IMR-90 (cell line): Measurements from ENCODE around the gene CACNA1G. TPM values are rescaled to one million over a fixed set of nuclear protein-coding genes. Genes with fewer than 3 reads are reported as not detected.

Experiments
- ATAC-seq: fragments of 200-7000 bp; cut with Tn5 transposase; 2 replicates; pipeline ENCODE4 v1.9.1; 2020; ENCODE audit warnings: low read depth, mild to moderate bottlenecking, moderate library complexity
- BruUV-seq: library from RNA; stranded (reverse); fragments of 400-500 nt; replicated peaks from 2 replicates; lab custom pipeline; 2021; lab: Mats Ljungman, UMichigan
- CTCF ChIA-PET: fragments of 300-600 bp; formaldehyde crosslinking; extraction: SDS; loops from one replicate; lab custom pipeline; 2021; ENCODE audit warnings: antibody characterized with exemption; lab: Yijun Ruan, JAX
- POLR2A ChIA-PET: fragments of 300-600 bp; sonication (Branson Sonifier 250); formaldehyde crosslinking; loops from one replicate; lab custom pipeline; 2022; ENCODE audit warnings: antibody characterized with exemption; ENCODE audit not compliant: unreplicated experiment; lab: Charles Lee
- DNase-seq: peaks from one replicate; pipeline ENCODE4 v3.0.0; 2013
- H2AFZ ChIP-seq: replicated peaks from 2 replicates; pipeline ENCODE3; 2013; ENCODE audit warnings: low read length, mild to moderate bottlenecking; ENCODE audit not compliant: poor library complexity
- H2AK5ac ChIP-seq: 2 replicates; pipeline ENCODE4 v1.6.1; 2013; ENCODE audit warnings: low read depth, low read length, inconsistent platforms
- H2AK9ac ChIP-seq: replicated peaks from 2 replicates; pipeline ENCODE3; 2013; ENCODE audit warnings: mild to moderate bottlenecking, low read depth, low read length, moderate library complexity; ENCODE audit not compliant: poor library complexity
- H2BK120ac ChIP-seq: 2 replicates; pipeline ENCODE4 v1.6.1; 2013; ENCODE audit warnings: low read depth, low read length, inconsistent platforms
- H2BK15ac ChIP-seq: 3 replicates; pipeline ENCODE4 v1.6.1; 2013; ENCODE audit warnings: low read depth, low read length, inconsistent platforms
- H2BK20ac ChIP-seq: 2 replicates; pipeline ENCODE4 v1.6.1; 2013; ENCODE audit warnings: low read depth, mild to moderate bottlenecking, inconsistent platforms, low read length, moderate library complexity
- H2BK5ac ChIP-seq: 2 replicates; pipeline ENCODE4 v1.6.1; 2013; ENCODE audit warnings: mild to moderate bottlenecking, low read depth, low read length, inconsistent platforms; ENCODE audit not compliant: poor library complexity, severe bottlenecking
- H3K14ac ChIP-seq: replicated peaks from 2 replicates; pipeline ENCODE4 v1.6.1; 2013; ENCODE audit warnings: low read depth, low read length, inconsistent platforms
- H3K18ac ChIP-seq: 2 replicates; pipeline ENCODE4 v1.6.1; 2013; ENCODE audit warnings: low read depth, low read length, control low read depth
- H3K23ac ChIP-seq: 2 replicates; pipeline ENCODE4 v1.6.1; 2013; ENCODE audit warnings: low read depth, low read length, inconsistent platforms
- H3K27ac ChIP-seq: 2 replicates; pipeline ENCODE4 v1.5.1; 2013; ENCODE audit warnings: mild to moderate bottlenecking, control low read depth, low read length; ENCODE audit not compliant: insufficient read depth
- H3K27me3 ChIP-seq: 2 replicates; pipeline ENCODE4 v1.6.1; 2013; ENCODE audit warnings: low read length; ENCODE audit not compliant: control insufficient read depth, insufficient read depth
- H3K36me3 ChIP-seq: 2 replicates; pipeline ENCODE4 v1.6.1; 2013; ENCODE audit warnings: low read length, mixed read lengths; ENCODE audit not compliant: control insufficient read depth, insufficient read depth
- H3K4ac ChIP-seq: 2 replicates; pipeline ENCODE4 v1.6.1; 2013; ENCODE audit warnings: low read depth, low read length, inconsistent platforms
- H3K4me1 ChIP-seq: 2 replicates; pipeline ENCODE4 v1.6.1; 2013; ENCODE audit warnings: low read length, mixed read lengths; ENCODE audit not compliant: control insufficient read depth, insufficient read depth
- H3K4me2 ChIP-seq: 2 replicates; pipeline ENCODE4 v1.6.1; 2013; ENCODE audit warnings: low read depth, mild to moderate bottlenecking, control low read depth, low read length, moderate library complexity
- H3K4me3 ChIP-seq: 2 replicates; pipeline ENCODE4 v1.5.1; 2013; ENCODE audit warnings: low read depth, mild to moderate bottlenecking, control low read depth, low read length, moderate library complexity; ENCODE audit not compliant: insufficient read depth
- H3K56ac ChIP-seq: 2 replicates; pipeline ENCODE4 v1.6.1; 2013; ENCODE audit warnings: low read length, inconsistent platforms; ENCODE audit not compliant: insufficient read depth; ENCODE audit errors: extremely low read depth
- H3K79me1 ChIP-seq, 2 experiments: 2 replicates each; pipeline ENCODE4 v1.6.1; 2013; ENCODE audit warnings: low read length in 2 of 2, inconsistent platforms in 1 of 2, low read depth in 1 of 2
- H3K9ac ChIP-seq: 2 replicates; pipeline ENCODE4 v1.6.1; 2013; ENCODE audit warnings: low read depth, low read length, control low read depth
- H3K9me1 ChIP-seq: 2 replicates; pipeline ENCODE4 v1.6.1; 2013; ENCODE audit warnings: low read length, inconsistent platforms; ENCODE audit not compliant: insufficient read depth
- H3K9me3 ChIP-seq: 2 replicates; pipeline ENCODE4 v1.6.1; 2013; ENCODE audit warnings: low read length; ENCODE audit not compliant: control insufficient read depth, insufficient read depth
- H4K20me1 ChIP-seq: 2 replicates; pipeline ENCODE4 v1.6.1; 2013; ENCODE audit warnings: low read length, inconsistent platforms; ENCODE audit not compliant: insufficient read depth
- H4K5ac ChIP-seq: 2 replicates; pipeline ENCODE4 v1.6.1; 2013; ENCODE audit warnings: mild to moderate bottlenecking, low read depth, low read length, control low read depth
- H4K8ac ChIP-seq, 2 experiments: 2 replicates each; pipeline ENCODE4 v1.6.1; 2013; ENCODE audit warnings: low read depth in 2 of 2, low read length in 2 of 2, control low read depth in 1 of 2, inconsistent platforms in 1 of 2
- H4K91ac ChIP-seq: 2 replicates; pipeline ENCODE4 v1.6.1; 2013; ENCODE audit warnings: low read depth, low read length, inconsistent platforms; ENCODE audit not compliant: insufficient read depth
- BHLHE40 ChIP-seq: fragments of 150-350 bp; IDR thresholded peaks from 2 replicates; pipeline ENCODE4 v1.6.1; 2016; ENCODE audit warnings: mild to moderate bottlenecking, low read depth, low read length
- CEBPB ChIP-seq: IDR thresholded peaks from 2 replicates; pipeline ENCODE4 v1.6.1; 2012; ENCODE audit warnings: low read depth, low read length, improper control_type of control experiment
- CHD1 ChIP-seq: IDR thresholded peaks from 2 replicates; pipeline ENCODE4 v1.6.1; 2012; ENCODE audit warnings: low read depth, low read length, improper control_type of control experiment
- CTCF ChIP-seq: conservative IDR thresholded peaks from 2 replicates; pipeline ENCODE4 v1.5.1; 2012; ENCODE audit warnings: mild to moderate bottlenecking, low read depth, low read length, improper control_type of control experiment
- ELK1 ChIP-seq: fragments of 150-350 bp; IDR thresholded peaks from 2 replicates; pipeline ENCODE4 v1.6.1; 2016; ENCODE audit warnings: low read depth, mild to moderate bottlenecking, low read length, moderate library complexity, borderline replicate concordance
- FOS ChIP-seq: fragments of 150-350 bp; IDR thresholded peaks from 2 replicates; pipeline ENCODE4 v1.6.1; 2016; ENCODE audit warnings: low read depth, low read length
- MAFK ChIP-seq: IDR thresholded peaks from 2 replicates; pipeline ENCODE4 v1.6.1; 2012; ENCODE audit warnings: low read depth, low read length, improper control_type of control experiment
- MAZ ChIP-seq: IDR thresholded peaks from 2 replicates; pipeline ENCODE4 v1.6.1; 2012; ENCODE audit warnings: low read depth, mild to moderate bottlenecking, low read length, improper control_type of control experiment, moderate library complexity, borderline replicate concordance
- MXI1 ChIP-seq: IDR thresholded peaks from 2 replicates; pipeline ENCODE4 v1.6.1; 2012; ENCODE audit warnings: low read depth, mild to moderate bottlenecking, low read length, moderate library complexity, borderline replicate concordance
- NFE2L2 ChIP-seq: fragments of 150-350 bp; IDR thresholded peaks from 2 replicates; pipeline ENCODE4 v1.6.1; 2016; ENCODE audit warnings: low read depth, mild to moderate bottlenecking, low read length
- RAD21 ChIP-seq: IDR thresholded peaks from 2 replicates; pipeline ENCODE4 v1.6.1; 2012; ENCODE audit warnings: low read length, improper control_type of control experiment
- RCOR1 ChIP-seq: IDR thresholded peaks from 2 replicates; pipeline ENCODE4 v1.6.1; 2012; ENCODE audit warnings: mild to moderate bottlenecking, low read length, improper control_type of control experiment; ENCODE audit not compliant: insufficient replicate concordance
- RFX5 ChIP-seq: IDR thresholded peaks from 2 replicates; pipeline ENCODE4 v1.8.0; 2012; ENCODE audit warnings: low read depth, mild to moderate bottlenecking, low read length, moderate library complexity
- SMC3 ChIP-seq: fragments of 150-350 bp; IDR thresholded peaks from 2 replicates; pipeline ENCODE4 v1.6.1; 2016; ENCODE audit warnings: low read depth, mild to moderate bottlenecking, antibody characterized with exemption, low read length, moderate library complexity
- WGBS, 2 experiments: methylation state at CpG; one replicate each; pipeline versions ENCODE4 v1.1.5 to v1.1.7; 2013; ENCODE audit warnings: missing lambda C conversion rate in 2 of 2; ENCODE audit not compliant: insufficient read length in 1 of 2; ENCODE audit errors: extremely low coverage in 2 of 2; 5-methylcytosine and 5-hydroxymethylcytosine counted together
- dilution Hi-C: fragments of 300-500 bp; cut with HindIII; formaldehyde crosslinking; loops from one replicate; pipeline ENCODE4 v1.14.3; 2018; ENCODE audit warnings: low sequenced_read_pairs; ENCODE audit not compliant: unreplicated experiment
- in situ Hi-C: fragments of 300-500 bp; cut with MboI; formaldehyde crosslinking; loops from 3 replicates; pipeline ENCODE4 v1.14.3; 2019; ENCODE audit warnings: low sequenced_read_pairs, inconsistent platforms, mixed read lengths
- intact Hi-C: fragments of 100-400 bp; cut with micrococcal nuclease; formaldehyde crosslinking; loops from 2 replicates; pipeline ENCODE4 v1.10.0; 2022
- polyA plus RNA-seq, 3 experiments: library from polyadenylated mRNA; depleted of rRNA; stranded (reverse); fragments of >200 nt; gene quantifications; 2 replicates each; pipeline ENCODE4 v1.2.3, GENCODE V29; 2012; ENCODE audit warnings: low replicate concordance in 1 of 3
- total RNA-seq: library from RNA; depleted of rRNA; stranded (reverse); fragments of >200 nt; gene quantifications from 2 replicates; pipeline ENCODE4 v1.2.3, GENCODE V29; 2012

The CACNA1G gene
- total and polyA plus RNA-seq, 2 of the 4 experiments (the other 2 are of a cell fraction), result under 0.01 to 0.03 TPM

- H3K4me1 ChIP-seq, result peaks cover 5% of the 10 kb centered on the region
- no peak overlapping the region for H3K4me3 ChIP-seq
- no peak overlapping the region for H3K56ac ChIP-seq
- ATAC-seq (peak; percentile 28; the same call in 1 of the 2 replicates), DNase-seq (no peak)
- in situ Hi-C loops, result loop anchor here (5.0 kb wide), 1 partner anchor 81 kb away; the partner anchor contains the start of gene SPATA20
- no peaks in the 10 kb centered on the region for H3K9me3 ChIP-seq
- peaks cover 7% of the 10 kb centered on the region; the same call in 1 of the 2 replicates for H3K27me3 ChIP-seq
- no peak overlapping the region for H3K23ac ChIP-seq
- ChIA-PET CTCF (interaction anchor here (0.6 to 1.3 kb wide), 5 partner anchors 8 to 77 kb away, joined by 3 to 6 read pairs (median 4); no protein-coding TSS in a partner anchor), POLR2A (interaction anchor here (0.6 kb wide), 1 partner anchor 206 kb away, joined by 10 read pairs; no protein-coding TSS in a partner anchor)
- dilution Hi-C loops, result no loop called here
- peak overlapping the region; percentile 45 for H2AK9ac ChIP-seq
- H4K8ac ChIP-seq, result no peak overlapping the region
- no peak overlapping the region for H3K4ac ChIP-seq
- 0 out of 2 replicates have a peak, but pooled peaks cover 6% of the 10 kb centered on the region for H3K9me1 ChIP-seq
- no peaks in the 10 kb centered on the region for H4K20me1 ChIP-seq
- H4K91ac ChIP-seq, result no peak overlapping the region
- no peak overlapping the region for H3K18ac ChIP-seq
- BruUV-seq, result no TSS peak
- H4K5ac ChIP-seq, result no peak overlapping the region
- no peak overlapping the region; the same call in 1 of the 2 replicates for H2AK5ac ChIP-seq
- peak overlapping the region; percentile 65 for H2AFZ ChIP-seq
- H3K14ac ChIP-seq, result no peak overlapping the region
- no peak overlapping the region for H2BK15ac ChIP-seq
- no peak overlapping the region for H2BK20ac ChIP-seq
- no peak overlapping the region; the same call in 1 of the 2 replicates for H3K4me2 ChIP-seq
- no peaks in the 10 kb centered on the region for H3K79me1 ChIP-seq
- H2BK5ac ChIP-seq, result no peak overlapping the region
- 14% methylated on average over 8 of the region's 17 CpGs; no CpG with 5 or more reads in 1 of the 2 experiments for WGBS, 2 experiments
- H3K9ac ChIP-seq, result no peak overlapping the region
- no peaks in the 10 kb centered on the region for H3K36me3 ChIP-seq
- no peak overlapping the region for H3K27ac ChIP-seq
- H2BK120ac ChIP-seq, result no peak overlapping the region
- intact Hi-C loops, result loop anchor here (2.0 kb wide), 1 partner anchor 67 kb away; no protein-coding TSS in a partner anchor
- no peak for TF ChIP-seq RCOR1
- TF ChIP-seq RFX5, result no peak
- no peak for TF ChIP-seq SMC3
- TF ChIP-seq NFE2L2, result no peak
- TF ChIP-seq FOS, result no peak
- no peak for TF ChIP-seq MAZ
- TF ChIP-seq RAD21, result no peak
- TF ChIP-seq CTCF, result no peak
- TF ChIP-seq ELK1, result no peak
- TF ChIP-seq BHLHE40, result no peak
- no peak for TF ChIP-seq CHD1
- TF ChIP-seq CEBPB, result no peak
- TF ChIP-seq MAFK, result no peak
- no peak for TF ChIP-seq MXI1
These were observed 67.5 kb downstream of the CACNA1G start for GRCh38 chr17:50627782-50628601.
